HepG2 (cell line): ENCODE measurements around the gene HRC. TPM values are rescaled to one million over a fixed set of nuclear protein-coding genes. Genes with fewer than 3 reads are reported as not detected.

ENCODE experiments used
- CERS6 ChIP-seq: sonication (generic); formaldehyde crosslinking; IDR thresholded peaks from 2 replicates; pipeline ENCODE4 v1.5.0; 2020; ENCODE audit warnings: missing genetic modification reagents
- FIP1L1 ChIP-seq: fragments of 200-400 bp; formaldehyde crosslinking; IDR thresholded peaks from 2 replicates; pipeline ENCODE4 v1.6.1; 2018; ENCODE audit warnings: low read depth, mild to moderate bottlenecking, low read length, moderate library complexity, borderline replicate concordance; ENCODE audit not compliant: insufficient read depth
- FOXO1 ChIP-seq: sonication (generic); formaldehyde crosslinking; IDR thresholded peaks from 2 replicates; pipeline ENCODE4 v1.4.0; 2020; ENCODE audit warnings: missing genetic modification reagents
- HNF1B ChIP-seq: sonication (generic); formaldehyde crosslinking; IDR thresholded peaks from 2 replicates; pipeline ENCODE4 v1.5.1; 2020; ENCODE audit warnings: mild to moderate bottlenecking, moderate library complexity, missing genetic modification reagents
- HNF4G ChIP-seq, 2 experiments: sonication (generic) in 1 of 2; formaldehyde crosslinking in 1 of 2; IDR thresholded peaks; 2 replicates each; pipeline versions ENCODE4 v1.4.0 to v1.6.1; 2011 to 2020; ENCODE audit warnings: borderline replicate concordance in 2 of 2, low read depth in 2 of 2, mild to moderate bottlenecking in 2 of 2, low read length in 1 of 2, missing genetic modification reagents in 1 of 2, moderate library complexity in 1 of 2
- IRF9 ChIP-seq: sonication (generic); formaldehyde crosslinking; IDR thresholded peaks from 2 replicates; pipeline ENCODE4 v1.8.0; 2022; ENCODE audit warnings: missing genetic modification reagents, mild to moderate bottlenecking, borderline replicate concordance
- MED13 ChIP-seq: sonication (generic); formaldehyde crosslinking; IDR thresholded peaks from 2 replicates; pipeline ENCODE4 v1.5.0; 2020; ENCODE audit warnings: missing genetic modification reagents
- MEIS2 ChIP-seq: sonication (generic); formaldehyde crosslinking; IDR thresholded peaks from 2 replicates; pipeline ENCODE4 v1.9.0; 2021; ENCODE audit warnings: mild to moderate bottlenecking, missing genetic modification reagents
- REL ChIP-seq: sonication (generic); formaldehyde crosslinking; conservative IDR thresholded peaks from 2 replicates; pipeline ENCODE4 v1.8.0; 2022; ENCODE audit warnings: mild to moderate bottlenecking, missing genetic modification reagents, moderate library complexity
- SP1 ChIP-seq, 2 experiments: fragments of 450-650 bp in 1 of 2; sonication (generic) in 1 of 2; formaldehyde crosslinking in 1 of 2; IDR thresholded peaks; 2 replicates each; pipeline versions ENCODE4 v1.4.0 to v1.6.1; 2016 to 2020; ENCODE audit warnings: missing genetic modification reagents in 1 of 2
- STAT5B ChIP-seq: sonication (generic); formaldehyde crosslinking; IDR thresholded peaks from 2 replicates; pipeline ENCODE4 v1.4.0; 2020; ENCODE audit warnings: missing genetic modification reagents
- THAP8 ChIP-seq: sonication (generic); formaldehyde crosslinking; IDR thresholded peaks from 2 replicates; pipeline ENCODE4 v1.5.1; 2020; ENCODE audit warnings: missing genetic modification reagents, mild to moderate bottlenecking, borderline replicate concordance
- ZBTB34 ChIP-seq: sonication (generic); formaldehyde crosslinking; IDR thresholded peaks from 2 replicates; pipeline ENCODE4 v1.8.0; 2022; ENCODE audit warnings: mild to moderate bottlenecking, missing genetic modification reagents
- ZNF24 ChIP-seq: fragments of 450-650 bp; IDR thresholded peaks from 2 replicates; pipeline ENCODE4 v1.6.1; 2017; ENCODE audit warnings: antibody characterized with exemption, mild to moderate bottlenecking
- ZNF30 ChIP-seq: sonication (generic); formaldehyde crosslinking; IDR thresholded peaks from 2 replicates; pipeline ENCODE4 v1.5.0; 2020; ENCODE audit warnings: mild to moderate bottlenecking, missing genetic modification reagents
- ZNF790 ChIP-seq: sonication (generic); formaldehyde crosslinking; IDR thresholded peaks from 2 replicates; pipeline ENCODE4 v1.8.0; 2022; ENCODE audit warnings: missing genetic modification reagents, mild to moderate bottlenecking, borderline replicate concordance
- polyA plus RNA-seq, 8 experiments: library from polyadenylated mRNA; depleted of rRNA in 3 of 8; stranded (reverse) in 7 of 8; unstranded in 1 of 8; fragments of >200 nt; fragmentation: Illumina TruSeq in 4 of 8; extraction: Trizol in 4 of 8; gene quantifications; 2 replicates each; pipeline versions ENCODE4 v1.2.1 to v1.2.3, GENCODE V29; 2011 to 2016; ENCODE audit warnings: low read depth in 4 of 8, missing spikeins in 1 of 8, mixed read lengths in 1 of 8; ENCODE audit not compliant: insufficient read depth in 1 of 8
- total RNA-seq, 5 experiments: library from RNA; depleted of rRNA; stranded (reverse); fragments of >200 nt; fragmentation: Illumina TruSeq; extraction: Trizol; gene quantifications; 2 replicates each; pipeline ENCODE4 v1.2.3, GENCODE V29; 2016; ENCODE audit warnings: low read depth in 1 of 5

HRC gene
- total and polyA plus RNA-seq, 2 of the 13 experiments (the other 11 are each of a cell fraction or from before 2014, with no cell fraction given) = 3.6 to 15.4 TPM

- TF ChIP-seq CERS6 = 0 out of 2 replicates have a peak, but pooled peaks have one; percentile 41
- peak; percentile 57; the same call in 1 of the 2 replicates for TF ChIP-seq FOXO1
- TF ChIP-seq FIP1L1 = no peak
- TF ChIP-seq REL (CRISPR knock-in tag) = 0 out of 2 replicates have a peak, but pooled peaks have one; percentile 53
- TF ChIP-seq ZNF30 (CRISPR knock-in tag) = no peak; the same call in 1 of the 2 replicates
- no peak for TF ChIP-seq ZBTB34 (CRISPR knock-in tag)
- 0 out of 2 replicates have a peak, but pooled peaks have one; percentile 57 for TF ChIP-seq ZNF790 (CRISPR knock-in tag)
- TF ChIP-seq MEIS2 (CRISPR knock-in tag) = no peak
- no peak for TF ChIP-seq HNF4G (IDR thresholded peaks at IDR 0.05; ENCODE audit: borderline replicate concordance, low read depth, low read length)
- no peak for TF ChIP-seq HNF4G (CRISPR knock-in tag; IDR thresholded peaks at IDR 0.05; ENCODE audit: borderline replicate concordance, low read depth)
- TF ChIP-seq HNF1B (CRISPR knock-in tag) = peak; percentile 45; the same call in 1 of the 2 replicates
- no peak for TF ChIP-seq ZNF24
- peak; percentile 83 for TF ChIP-seq IRF9 (CRISPR knock-in tag)
- TF ChIP-seq STAT5B (CRISPR knock-in tag) = peak; percentile 73; the same call in 1 of the 2 replicates
- TF ChIP-seq THAP8 = no peak
- TF ChIP-seq MED13 = peak; percentile 58
- no peak for TF ChIP-seq SP1 (IDR thresholded peaks at IDR 0.05)
- TF ChIP-seq SP1 (CRISPR knock-in tag; IDR thresholded peaks at IDR 0.05) = 0 out of 2 replicates have a peak, but pooled peaks have one; percentile 27
These were observed 35.5 kb downstream of the HRC start, which contains the start of gene PPFIA3 (continued) for GRCh38 chr19:49119411-49120324.
